HG03135 (cell line): Measurements from ENCODE around the gene VPS8.

ENCODE experiments used
- ATAC-seq: cut with Tn5 transposase; IDR thresholded peaks from one replicate; pipeline ENCODE4 v1.9.1; 2021; ENCODE audit warnings: mild to moderate bottlenecking, moderate library complexity; ENCODE audit not compliant: unreplicated experiment

The VPS8 gene

DNA sequence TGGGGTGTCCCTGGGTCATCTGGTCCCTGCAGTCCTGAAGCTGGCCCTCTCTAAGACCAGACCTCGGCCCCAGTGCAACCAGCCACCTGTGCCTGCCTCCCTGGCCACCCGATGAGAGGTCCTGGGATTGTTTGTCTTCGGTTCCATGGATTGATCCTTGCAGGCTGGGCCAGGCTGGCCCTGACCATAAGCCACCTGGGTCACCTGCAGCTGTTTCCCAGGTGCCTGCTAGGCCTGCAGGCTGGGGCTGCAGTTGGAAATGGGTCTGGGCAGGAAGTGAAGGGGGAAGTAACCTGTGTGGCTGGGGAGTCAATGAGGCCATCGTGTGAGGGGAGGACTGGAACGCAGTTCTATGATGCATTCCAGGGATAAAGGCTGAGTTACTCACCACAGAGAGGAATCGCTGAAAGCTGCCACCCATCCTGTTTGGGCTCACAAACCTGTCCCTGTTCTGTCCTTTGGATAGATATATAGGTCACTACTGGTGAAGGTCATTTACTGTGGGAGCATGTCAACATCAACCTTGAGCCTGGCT is 30.9 kb upstream of the VPS8 start:
- ATAC-seq = no peak

DNA sequence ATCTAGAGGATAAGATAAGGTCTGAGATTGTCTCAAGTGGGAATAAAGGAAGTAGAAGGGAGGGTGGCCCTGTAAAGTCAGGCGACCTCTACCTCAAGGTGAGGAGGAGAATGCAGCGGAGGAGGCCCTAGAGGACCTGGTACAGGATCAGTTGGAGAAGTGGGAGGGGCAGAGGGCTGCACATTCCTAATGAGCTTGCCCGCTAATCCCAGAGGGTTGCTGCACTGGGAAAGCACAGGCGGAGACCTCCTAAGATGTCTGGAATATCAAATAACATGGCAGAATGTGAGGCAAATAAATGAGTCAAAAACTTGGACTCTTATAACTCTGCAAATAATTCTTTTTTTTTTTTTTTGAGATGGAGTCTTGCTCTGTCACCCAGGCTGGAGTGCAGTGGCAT is 30.2 kb upstream of the VPS8 start:
- no peak for ATAC-seq

DNA sequence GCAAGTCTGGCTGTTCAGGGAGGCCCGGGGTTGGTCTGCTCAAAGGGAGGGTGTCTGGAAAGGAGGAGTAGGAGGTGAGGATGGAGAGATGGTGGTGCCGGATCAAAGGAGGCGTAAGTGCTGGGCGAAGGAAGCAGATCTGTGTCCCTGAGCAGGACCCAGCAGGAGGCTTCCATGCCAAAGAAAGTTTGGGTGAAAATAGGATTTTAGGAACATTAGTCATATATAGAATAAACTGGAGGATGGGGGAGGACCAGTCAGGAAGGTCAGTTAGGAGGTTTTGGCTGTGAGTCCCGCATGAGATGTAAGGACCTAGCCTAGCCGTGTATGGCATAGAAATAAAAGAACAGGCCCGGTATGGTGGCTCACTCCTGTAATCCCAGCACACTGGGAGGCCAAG is 28.6 kb upstream of the VPS8 start:
- no peak for ATAC-seq

DNA sequence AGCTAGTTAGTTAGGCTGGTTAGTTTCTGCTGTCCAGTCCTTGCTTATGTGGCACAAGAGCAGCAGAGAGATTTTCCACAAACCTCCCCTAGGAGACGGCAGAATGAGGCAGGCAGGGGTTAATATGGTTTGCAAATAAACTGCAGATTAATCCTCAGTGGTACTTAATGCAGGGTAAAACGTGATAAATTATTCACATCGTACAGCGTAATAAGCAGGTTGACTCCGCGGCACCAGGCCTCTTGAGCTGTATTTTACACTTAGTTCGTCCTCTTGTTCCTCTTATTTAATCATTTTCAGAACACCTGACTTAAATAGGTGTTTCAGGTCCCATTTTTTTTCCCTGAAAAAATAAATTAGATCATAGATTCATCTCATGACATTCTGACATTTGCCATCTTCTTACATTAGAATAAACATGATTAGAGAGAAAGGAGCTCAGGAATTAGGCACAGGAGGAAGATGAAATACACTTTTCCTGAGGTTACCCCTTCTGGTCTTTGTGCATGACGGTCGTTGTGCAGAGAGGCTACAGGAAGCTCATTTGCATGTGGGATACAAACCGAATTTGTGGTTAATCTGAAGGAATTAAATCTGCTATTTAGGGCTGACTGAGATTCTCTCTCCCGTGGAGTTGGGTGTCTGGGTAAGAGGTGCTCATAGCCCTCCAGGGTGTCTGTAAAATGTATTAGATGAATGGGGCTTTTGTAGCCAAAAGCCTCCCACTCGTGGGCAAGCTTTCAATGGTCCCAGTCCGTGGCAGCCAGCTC is 27.1 kb upstream of the VPS8 start:
- no peak for ATAC-seq

DNA sequence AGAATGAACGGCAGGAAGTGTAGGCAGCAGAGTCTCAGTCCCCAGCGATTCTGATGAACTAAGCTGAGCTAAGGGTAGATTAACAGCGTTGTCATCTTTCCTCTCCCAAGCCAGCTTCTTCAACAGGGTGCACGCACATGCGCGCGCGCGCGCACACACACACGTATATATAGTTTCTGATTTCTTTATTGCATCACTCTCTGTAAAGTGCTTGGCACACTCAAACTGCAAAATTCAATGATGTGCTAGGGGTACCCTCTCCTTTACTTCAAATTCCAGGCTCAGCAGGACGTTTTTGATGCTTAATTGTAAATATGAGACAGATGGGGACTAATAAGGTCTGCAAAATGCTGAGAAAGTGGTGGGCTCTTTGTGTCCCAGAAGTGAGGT is 26.1 kb upstream of the VPS8 start:
- no peak for ATAC-seq

DNA sequence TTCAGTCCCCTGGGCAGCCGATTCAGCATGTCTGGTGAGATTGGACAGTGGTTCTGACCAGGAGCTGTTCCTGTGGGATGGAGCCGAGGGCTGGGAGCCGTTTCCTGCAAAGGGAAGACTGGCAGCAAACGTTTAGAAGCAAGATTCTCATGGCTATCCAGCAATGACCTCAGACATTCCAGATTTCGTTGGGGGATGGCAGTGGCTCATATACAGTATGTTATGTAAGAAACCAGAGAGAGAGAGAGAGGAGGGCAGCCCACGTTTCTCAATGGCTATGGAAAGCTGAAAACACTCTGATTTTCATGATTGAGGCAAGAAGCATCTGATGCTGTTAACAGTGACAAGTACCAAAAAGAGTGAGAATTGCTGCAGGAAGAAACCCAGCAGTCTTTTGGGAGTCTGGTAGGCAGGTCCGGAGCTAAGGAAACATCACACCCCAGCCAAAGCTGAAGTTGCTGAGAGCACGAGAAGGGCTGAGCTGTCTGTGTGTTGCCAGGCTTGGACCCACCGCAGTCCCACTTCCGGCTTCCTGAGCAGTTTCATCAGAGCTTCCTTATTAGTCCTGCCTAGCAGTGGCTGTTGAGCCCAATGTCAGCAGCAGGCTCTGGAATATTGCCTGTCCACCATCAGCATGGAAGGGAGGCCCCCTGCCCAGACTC is 25.6 kb upstream of the VPS8 start:
- no peak for ATAC-seq

DNA sequence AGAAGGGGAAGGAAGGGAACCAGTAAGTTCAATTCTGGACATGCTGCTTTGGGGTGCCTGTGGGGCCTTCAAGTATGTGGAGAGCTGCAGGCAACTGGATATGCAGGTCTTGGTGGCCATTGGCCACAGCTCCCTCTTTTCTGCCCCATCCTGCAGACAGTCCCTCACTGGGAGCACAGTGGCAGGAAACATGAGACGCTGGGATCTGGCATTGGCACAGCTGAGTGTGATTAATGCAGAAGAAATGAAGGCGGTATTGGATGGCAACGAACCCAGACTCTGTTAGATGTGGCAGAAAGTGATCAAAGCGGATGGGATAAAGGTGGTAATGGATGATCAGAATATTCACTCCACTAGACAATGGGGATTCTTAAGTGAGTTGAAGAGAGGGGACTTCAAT is 23.2 kb upstream of the VPS8 start:
- ATAC-seq = no peak

DNA sequence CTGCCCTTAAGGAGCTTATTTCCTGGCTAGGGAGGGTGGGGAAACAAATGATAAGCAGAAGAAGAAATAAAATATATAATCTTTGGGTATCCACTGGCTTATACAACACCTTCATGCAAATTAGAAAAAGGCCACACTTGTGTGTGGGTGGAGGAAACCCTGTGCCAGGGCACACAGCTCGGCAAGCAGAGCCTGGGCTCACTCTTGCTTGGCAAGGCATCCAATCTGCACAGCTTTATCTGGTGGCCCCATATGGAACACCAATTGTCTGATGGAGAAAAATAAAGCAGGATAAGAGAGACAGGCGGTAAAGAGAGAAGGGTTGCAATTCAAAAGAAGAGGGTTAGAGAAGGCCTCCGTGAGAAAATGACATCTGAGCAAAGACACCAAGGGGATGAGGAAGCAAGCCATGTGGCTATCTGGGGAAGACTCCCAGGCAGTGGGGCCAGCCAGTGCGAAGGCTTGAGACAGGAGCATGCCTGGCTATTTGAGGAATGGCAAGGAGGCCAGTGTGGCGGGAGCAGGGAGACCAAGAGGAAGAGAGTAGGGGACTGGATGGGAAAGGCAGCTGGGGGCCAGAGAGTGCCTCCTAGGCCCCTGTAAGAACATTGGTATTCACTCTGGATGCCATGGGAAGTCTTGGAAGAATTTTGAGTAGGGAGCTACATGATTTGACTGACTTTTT is 22.5 kb upstream of the VPS8 start:
- ATAC-seq = no peak

DNA sequence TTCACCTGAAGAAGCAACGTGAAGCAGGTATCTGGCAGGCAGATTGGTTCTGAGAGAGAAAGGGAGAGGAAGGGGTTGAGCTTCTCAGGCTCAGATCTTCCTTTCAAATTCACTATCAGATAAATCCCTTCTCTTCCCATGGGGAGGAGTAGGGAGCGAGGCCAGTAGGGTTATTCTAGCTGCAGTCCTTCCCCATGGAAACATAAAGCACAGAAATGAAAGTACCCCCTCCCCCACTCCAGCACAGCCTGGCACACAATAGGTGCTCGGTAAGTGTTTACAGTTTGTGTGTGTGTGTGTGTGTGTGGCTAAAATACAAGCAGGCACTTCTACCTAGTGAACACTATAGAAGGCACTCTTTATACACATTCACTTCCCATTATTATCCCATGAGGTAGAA is 20.8 kb upstream of the VPS8 start:
- no peak for ATAC-seq

DNA sequence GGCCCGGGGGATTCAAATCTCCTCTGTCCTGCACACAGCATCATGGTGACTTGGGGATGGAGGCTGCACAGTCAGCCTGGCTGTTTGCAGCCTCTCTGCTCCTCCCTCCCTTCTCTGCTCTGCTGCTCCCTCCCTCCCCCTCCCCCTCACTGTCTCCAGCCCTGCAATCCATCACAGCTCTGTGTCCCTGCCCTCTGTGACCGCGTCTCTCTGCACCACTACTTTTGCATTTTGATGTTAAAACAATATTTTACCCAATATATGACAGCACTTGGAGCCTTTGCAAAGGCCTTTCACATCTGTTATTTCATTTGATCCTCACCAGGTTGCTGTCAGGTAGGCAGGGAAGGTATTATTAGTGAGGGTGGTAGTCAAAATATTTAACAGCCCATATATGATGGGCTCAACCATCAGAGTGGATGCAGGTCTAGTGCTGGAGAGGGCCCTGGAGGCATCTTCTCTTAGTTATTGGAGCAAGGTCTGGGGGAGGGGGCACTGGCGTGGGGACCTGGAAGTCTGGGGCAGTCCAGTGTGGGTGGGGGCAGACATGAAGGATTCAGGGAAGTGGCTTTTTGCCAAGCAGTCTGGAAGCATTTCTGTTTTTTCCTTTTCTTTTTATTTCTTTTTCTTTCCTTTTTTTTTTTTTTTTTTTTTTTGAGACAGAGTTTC is 16.3 kb upstream of the VPS8 start:
- ATAC-seq = no peak

DNA sequence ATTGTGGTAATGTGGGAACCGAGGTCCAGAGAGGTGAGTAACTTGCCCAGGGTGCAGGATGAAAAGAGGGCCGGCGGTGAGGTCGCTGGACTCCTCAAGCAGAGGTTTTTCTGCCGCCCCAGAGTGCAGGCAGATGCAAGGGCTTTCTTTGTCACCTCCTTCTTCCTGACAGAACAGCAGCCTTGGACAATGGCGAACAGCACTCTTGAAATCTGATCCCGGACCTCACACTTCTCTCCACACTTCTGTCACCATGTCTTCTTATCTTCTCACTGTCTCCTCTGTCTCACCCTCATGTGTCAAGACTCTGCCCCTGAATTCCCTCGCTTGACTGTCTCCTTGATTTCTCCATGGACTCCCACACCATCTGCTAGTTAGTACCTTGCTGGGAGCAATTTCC is 15.4 kb upstream of the VPS8 start:
- no peak for ATAC-seq

DNA sequence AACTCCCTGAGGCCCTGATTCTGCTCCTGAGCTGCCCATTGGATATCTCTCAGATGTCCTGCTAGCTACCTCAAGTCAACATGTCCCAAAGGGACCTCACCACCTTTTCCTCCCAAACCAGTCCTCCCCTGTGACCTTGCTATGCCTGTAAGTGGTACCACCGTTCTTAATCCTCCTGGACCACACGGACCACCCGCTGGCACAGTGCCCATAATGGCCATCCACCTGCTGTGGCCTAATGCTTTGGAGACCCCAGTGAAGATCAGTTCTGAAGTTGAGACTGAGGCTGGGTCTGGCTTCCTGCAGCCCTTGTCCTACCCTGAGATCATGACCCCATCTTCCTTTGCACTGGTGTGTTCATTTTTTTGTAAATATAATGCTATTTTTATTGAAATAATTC is 15.0 kb upstream of the VPS8 start:
- ATAC-seq = no peak

DNA sequence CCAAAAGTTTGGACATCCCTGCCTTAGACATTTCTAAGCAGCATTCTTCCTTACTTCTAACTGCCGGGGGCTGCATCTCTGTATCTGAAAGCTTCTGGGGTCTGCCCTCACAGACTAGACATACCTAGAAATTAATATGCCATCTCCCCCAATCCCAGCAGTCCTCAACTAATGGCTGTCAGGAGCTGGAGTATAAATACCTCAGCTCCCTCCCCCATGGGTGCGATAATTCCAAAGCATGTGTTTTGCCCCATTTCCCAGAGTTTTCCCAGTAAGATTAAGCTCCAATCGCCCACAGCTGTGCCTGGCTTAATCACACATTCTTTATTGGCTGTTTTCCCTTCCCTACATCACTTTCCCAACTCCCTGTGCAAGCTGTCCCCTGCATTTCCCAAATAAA is 13.8 kb upstream of the VPS8 start:
- ATAC-seq = no peak

DNA sequence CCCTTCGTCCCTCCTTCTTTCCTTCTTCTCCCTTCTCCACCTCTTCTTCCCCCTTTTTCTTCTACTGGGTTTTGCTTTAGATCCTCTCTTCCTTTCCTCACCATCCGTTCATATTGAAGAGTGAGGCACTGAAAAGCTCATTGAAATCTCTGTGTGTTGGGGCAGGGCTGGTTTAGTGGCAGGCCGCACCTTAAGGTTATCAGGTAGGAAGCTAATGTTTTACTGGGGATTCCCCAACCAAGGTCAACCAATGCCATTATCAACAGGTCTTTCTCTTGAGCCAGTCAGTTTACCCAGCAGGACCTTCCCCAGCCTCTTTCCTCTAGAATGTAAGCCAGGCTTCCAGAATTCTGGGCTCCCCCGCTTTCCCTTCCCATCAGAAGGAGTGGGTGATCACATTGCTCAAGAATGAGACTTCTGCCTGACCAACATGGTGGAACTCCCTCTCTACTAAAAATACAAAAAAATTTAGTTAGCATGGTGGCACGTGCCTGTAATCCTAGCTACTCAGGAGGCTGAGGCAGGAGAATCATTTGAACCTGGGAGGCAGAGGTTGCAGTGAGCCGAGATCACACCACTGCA is 11.5 kb upstream of the VPS8 start:
- ATAC-seq = no peak

DNA sequence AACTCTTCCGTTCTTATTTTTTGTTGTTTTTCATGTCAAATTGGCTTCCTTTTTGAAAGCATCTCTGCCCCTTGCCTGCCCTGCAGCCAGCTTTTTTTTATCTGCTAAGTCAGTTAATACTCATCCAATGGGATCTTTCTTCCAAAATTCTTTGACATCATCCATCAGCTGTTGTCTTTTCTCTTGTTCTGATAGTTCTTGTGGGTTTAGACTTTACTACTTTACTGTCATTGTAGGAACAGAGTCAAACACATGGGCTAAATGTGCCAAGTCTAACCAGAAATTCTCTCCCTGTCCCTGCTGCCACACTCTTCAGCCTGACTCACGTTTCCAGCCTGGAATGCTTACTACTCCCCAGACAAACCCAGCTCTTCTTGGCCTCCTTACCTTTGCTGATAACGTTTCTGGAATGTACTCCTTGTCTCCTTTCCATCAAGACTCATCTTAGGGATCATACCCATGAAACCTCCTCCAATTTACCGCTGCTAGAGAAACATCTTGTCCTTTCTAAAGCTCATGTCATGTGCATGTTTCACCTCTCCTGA is 10.7 kb upstream of the VPS8 start:
- ATAC-seq = no peak

DNA sequence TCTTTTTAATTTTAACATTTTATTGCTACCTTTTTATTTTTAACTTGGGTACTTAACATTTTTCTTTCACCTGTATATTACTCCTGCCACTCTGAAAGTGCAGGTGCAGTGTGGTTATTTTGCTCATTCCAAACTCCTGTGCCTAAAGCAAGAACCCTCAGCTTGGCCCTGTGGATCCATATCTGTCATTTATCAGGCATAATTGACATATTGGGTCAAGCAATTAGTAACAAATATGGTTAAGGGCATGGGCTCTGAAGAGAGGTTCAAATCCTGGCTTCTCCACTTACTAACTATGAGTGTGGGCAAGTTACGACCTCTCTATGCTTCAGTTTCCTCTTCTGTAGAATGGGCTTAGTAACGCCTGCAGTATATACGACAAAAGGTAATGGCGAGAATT is 9.8 kb upstream of the VPS8 start:
- ATAC-seq = no peak

DNA sequence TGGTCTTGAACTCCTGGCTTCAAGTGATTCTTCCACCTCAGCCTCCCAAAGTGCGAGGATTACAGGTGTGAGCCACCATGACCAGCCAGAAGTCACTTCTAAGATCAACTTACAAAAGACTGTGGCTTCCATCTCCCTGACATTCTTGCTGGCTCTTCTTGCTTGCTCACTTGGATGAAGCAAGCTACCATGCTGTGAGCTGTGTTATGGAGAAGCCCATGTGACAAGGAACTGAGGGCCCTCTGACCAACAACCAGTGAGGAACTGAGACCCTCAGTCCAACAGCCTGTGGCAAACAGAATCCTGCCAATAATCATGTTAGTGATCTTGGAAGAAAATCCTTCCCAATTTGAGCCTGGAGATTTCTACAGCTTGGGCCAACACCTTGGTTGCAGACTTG is 7.2 kb upstream of the VPS8 start:
- ATAC-seq = no peak

DNA sequence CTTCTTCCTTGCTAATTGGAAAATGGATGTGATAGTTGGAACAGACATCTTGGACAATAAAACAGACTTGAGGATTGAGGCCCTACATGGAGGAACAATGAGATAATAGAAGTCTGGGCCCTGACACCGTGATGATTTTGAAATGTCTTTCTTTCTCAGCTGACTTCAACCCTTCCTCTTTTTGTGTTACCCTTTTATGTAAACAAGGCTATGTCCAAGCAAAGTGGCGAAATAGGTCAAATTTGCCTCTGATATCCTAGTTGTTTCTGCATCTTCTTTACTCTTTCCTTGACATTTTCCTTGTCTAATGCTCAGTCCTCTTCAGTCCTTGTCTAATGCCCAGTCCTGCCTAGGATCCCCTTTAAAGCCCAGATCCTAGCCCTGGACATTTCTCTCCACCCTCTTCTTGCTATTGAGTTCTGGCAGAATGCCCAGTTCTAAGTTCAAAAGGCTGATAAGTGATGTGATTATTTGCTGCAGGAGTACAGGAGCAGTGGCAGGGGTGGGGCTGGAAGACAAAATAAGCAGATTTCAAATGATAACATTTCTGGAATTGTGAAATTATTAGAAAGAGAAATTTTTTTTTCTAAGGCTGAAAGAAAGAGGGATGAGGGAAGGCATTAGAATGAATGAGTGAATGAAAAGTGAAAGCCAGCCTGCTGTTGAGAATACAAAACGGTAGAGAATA is 6.5 kb upstream of the VPS8 start:
- no peak for ATAC-seq

DNA sequence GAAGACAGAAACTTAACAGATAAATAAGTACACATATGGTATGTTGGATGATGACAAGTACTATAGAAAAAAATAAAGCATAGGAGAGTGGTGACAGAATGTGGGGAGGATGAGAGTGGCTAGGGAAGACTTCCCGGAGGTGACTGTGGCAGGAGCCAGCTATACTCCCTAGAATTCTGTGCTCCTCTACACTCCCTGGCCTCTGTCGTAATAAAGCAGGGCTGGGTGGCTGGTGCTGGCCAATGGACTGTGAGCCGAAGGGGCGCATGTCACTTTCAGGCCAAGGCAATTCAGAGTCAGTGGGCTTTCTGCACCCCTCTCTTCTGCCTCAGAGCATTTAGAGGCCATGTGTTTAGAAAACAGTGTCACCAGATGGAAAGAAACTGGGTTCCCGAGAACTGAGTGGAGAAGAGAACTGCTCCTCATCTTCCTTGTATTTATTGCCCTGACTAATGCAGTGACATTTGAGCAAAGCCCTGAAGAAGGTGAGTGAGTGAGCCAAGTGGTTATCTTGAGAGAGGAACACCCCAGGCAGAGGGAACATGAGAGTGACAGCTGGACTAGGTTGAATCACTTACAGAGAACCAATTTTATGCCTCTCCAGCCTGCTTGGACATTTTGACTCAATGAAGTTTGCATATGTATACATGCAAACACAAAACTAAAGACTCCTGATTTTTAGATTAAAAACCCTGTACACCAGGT is 5.2 kb upstream of the VPS8 start:
- ATAC-seq = no peak

DNA sequence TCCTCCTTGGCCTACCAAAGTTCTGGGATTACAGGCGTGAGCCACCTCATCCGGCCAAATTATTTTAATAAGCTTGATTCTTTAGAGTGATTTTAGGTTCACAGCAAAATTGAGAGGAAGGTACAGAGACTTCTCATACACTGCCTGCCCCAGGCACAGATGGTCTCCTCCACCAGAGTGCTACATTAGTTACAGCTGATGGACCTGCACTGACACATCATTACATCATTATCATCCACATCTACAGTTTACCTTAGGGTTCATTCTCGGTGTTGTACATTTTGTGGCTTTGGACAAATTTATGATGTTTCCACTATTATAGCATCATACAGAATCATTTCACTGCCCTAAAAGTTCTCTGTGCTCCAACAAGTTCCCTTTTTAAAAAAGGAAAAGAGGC is 4.4 kb upstream of the VPS8 start:
- no peak for ATAC-seq
